Cardiac muscle cell (in vitro differentiated cells and primary cell): ENCODE results near the gene DYSF. TPM values are rescaled to one million over a fixed set of nuclear protein-coding genes. Genes with fewer than 3 reads are reported as not detected.

Source experiments
- DNase-seq, 2 donors: peaks; one replicate each; pipeline versions ENCODE4 v3.0.0 to v3.0.0-alpha.2; 2010 to 2017; ENCODE audit warnings: low read depth in 1 of 2, low spot score in 1 of 2
- H3K27ac ChIP-seq: fragments of 200-600 bp; sonication (generic); 2 replicates; pipeline ENCODE4 v1.5.1; 2016
- H3K27me3 ChIP-seq: fragments of 200-600 bp; sonication (generic); 2 replicates; pipeline ENCODE4 v1.6.0; 2016; ENCODE audit warnings: control low read depth
- H3K36me3 ChIP-seq: fragments of 200-600 bp; sonication (generic); 2 replicates; pipeline ENCODE4 v1.5.1; 2016; ENCODE audit warnings: control low read depth
- H3K4me1 ChIP-seq: fragments of 200-600 bp; sonication (generic); 2 replicates; pipeline ENCODE4 v1.8.1; 2017; ENCODE audit warnings: low read depth, mild to moderate bottlenecking, mixed run types
- H3K4me3 ChIP-seq: fragments of 200-600 bp; sonication (generic); 2 replicates; pipeline ENCODE4 v1.5.1; 2016; ENCODE audit warnings: mild to moderate bottlenecking
- H3K9me3 ChIP-seq: fragments of 200-600 bp; sonication (generic); 2 replicates; pipeline ENCODE4 v1.5.1; 2017; ENCODE audit warnings: low read depth, mild to moderate bottlenecking, control low read depth
- CTCF ChIP-seq: IDR thresholded peaks from 2 replicates; pipeline ENCODE4 v1.5.1; 2012; ENCODE audit warnings: low read depth, mild to moderate bottlenecking, low read length
- polyA plus RNA-seq: library from polyadenylated mRNA; unstranded; fragments of >200 nt; fragmentation: Nextera tagmentation; extraction: Ambion mirVana; gene quantifications from 2 replicates; pipeline ENCODE4 v1.2.1, GENCODE V29; 2016
- total RNA-seq: library from RNA; depleted of rRNA; stranded (reverse); fragments of >200 nt; gene quantifications from 2 replicates; pipeline ENCODE4 v1.2.3, GENCODE V29; 2016

The DYSF gene
- total and polyA plus RNA-seq, 2 experiments from 2014 or later: 34.6 to 57.4 TPM

GRCh38 chr2:71603851-71604725 lies 150.7 kb downstream of the DYSF start:
- H3K27me3 ChIP-seq: no peaks in the 10 kb centered on the region
- no peak overlapping the region for H3K27ac ChIP-seq
- TF ChIP-seq CTCF: peak; percentile 42
- DNase-seq: peak in 1 of 2 donors; percentile 26
- H3K9me3 ChIP-seq: no peaks in the 10 kb centered on the region
- no peaks in the 10 kb centered on the region for H3K4me1 ChIP-seq
- no peaks in the 10 kb centered on the region for H3K36me3 ChIP-seq
- no peak overlapping the region for H3K4me3 ChIP-seq

GRCh38 chr2:71604726-71605120 lies 151.4 kb downstream of the DYSF start:
- H3K4me1 ChIP-seq: no peaks in the 10 kb centered on the region
- H3K4me3 ChIP-seq: no peak overlapping the region
- no peak overlapping the region for H3K27ac ChIP-seq
- no peaks in the 10 kb centered on the region for H3K36me3 ChIP-seq
- TF ChIP-seq CTCF: no peak
- H3K27me3 ChIP-seq: no peaks in the 10 kb centered on the region
- DNase-seq: no peak
- H3K9me3 ChIP-seq: no peaks in the 10 kb centered on the region

- Histone ChIP-seq H3K27ac (no peak overlapping the region), H3K36me3 (no peaks in the 10 kb centered on the region), H3K4me1 (no peaks in the 10 kb centered on the region), H3K27me3 (no peaks in the 10 kb centered on the region), H3K4me3 (no peak overlapping the region), H3K9me3 (no peaks in the 10 kb centered on the region)
- DNase-seq: peak in 1 of 2 donors; percentile 25
- TF ChIP-seq CTCF: no peak
Observed at GRCh38 chr2:71605173-71605641, 151.8 kb downstream of the DYSF start.

GRCh38 chr2:71605781-71606241 lies 152.4 kb downstream of the DYSF start:
- no peak for TF ChIP-seq CTCF
- no peaks in the 10 kb centered on the region for H3K4me1 ChIP-seq
- no peaks in the 10 kb centered on the region for H3K9me3 ChIP-seq
- no peaks in the 10 kb centered on the region for H3K27me3 ChIP-seq
- no peak overlapping the region for H3K27ac ChIP-seq
- no peaks in the 10 kb centered on the region for H3K36me3 ChIP-seq
- no peak overlapping the region for H3K4me3 ChIP-seq
- no peak for DNase-seq

- Histone ChIP-seq H3K27me3 (no peaks in the 10 kb centered on the region), H3K27ac (no peak overlapping the region), H3K4me1 (no peaks in the 10 kb centered on the region), H3K36me3 (no peaks in the 10 kb centered on the region), H3K4me3 (no peak overlapping the region), H3K9me3 (no peaks in the 10 kb centered on the region)
- TF ChIP-seq CTCF: no peak
- no peak for DNase-seq
Observed at GRCh38 chr2:71606244-71606643, 152.9 kb downstream of the DYSF start.
